ENCODE measurements around the gene PPP6R2.
"Not testable (repeated sequence)": the region's sequence is repeated elsewhere in the genome, so short reads cannot be mapped to it uniquely, and the experiment has no call there.

DNA sequence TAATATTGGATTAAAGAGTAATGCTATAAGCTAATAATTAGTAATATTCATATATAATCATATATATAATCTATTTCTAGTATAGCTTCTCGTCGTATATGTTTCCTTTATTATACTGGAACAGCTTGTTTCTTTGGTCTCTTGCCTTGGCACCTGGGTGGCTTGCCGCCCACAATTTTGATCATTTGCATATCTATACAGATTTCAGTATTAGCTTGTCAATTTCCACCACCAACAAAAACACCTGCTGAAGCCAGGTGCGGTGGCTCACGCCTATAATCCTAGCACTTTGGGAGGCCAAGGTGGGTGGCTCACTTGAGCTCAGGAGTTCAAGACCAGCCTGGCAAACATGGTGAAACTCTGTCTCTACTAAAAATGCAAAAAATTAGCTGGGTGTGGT, 8.7 kb upstream of the PPP6R2 start:
- TF ChIP-seq, protein P1, sequence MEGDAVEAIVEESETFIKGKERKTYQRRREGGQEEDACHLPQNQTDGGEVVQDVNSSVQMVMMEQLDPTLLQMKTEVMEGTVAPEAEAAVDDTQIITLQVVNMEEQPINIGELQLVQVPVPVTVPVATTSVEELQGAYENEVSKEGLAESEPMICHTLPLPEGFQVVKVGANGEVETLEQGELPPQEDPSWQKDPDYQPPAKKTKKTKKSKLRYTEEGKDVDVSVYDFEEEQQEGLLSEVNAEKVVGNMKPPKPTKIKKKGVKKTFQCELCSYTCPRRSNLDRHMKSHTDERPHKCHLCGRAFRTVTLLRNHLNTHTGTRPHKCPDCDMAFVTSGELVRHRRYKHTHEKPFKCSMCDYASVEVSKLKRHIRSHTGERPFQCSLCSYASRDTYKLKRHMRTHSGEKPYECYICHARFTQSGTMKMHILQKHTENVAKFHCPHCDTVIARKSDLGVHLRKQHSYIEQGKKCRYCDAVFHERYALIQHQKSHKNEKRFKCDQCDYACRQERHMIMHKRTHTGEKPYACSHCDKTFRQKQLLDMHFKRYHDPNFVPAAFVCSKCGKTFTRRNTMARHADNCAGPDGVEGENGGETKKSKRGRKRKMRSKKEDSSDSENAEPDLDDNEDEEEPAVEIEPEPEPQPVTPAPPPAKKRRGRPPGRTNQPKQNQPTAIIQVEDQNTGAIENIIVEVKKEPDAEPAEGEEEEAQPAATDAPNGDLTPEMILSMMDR (IDR thresholded peaks at IDR 0.05) = not testable (repeated sequence)
- TF ChIP-seq POLR2AphosphoS5, POLR2A (IDR thresholded peaks at IDR 0.05): not testable (repeated sequence)

Data from breast epithelium (tissue), 3 donors.